ENCODE measurements around the gene DLG2. TPM values are rescaled to one million over a fixed set of nuclear protein-coding genes. Genes with fewer than 3 reads are reported as not detected.

Gene DLG2
- total and polyA plus RNA-seq, 7 donors: 0.23 to 5.3 (median 3.4) TPM

GRCh38 chr11:84543367-84544159, 1083.6 kb downstream of the DLG2 start:
- Histone ChIP-seq H3K36me3 (ENCODE audit: insufficient read depth in 1 of 2, low read depth in 1 of 2) (no peaks in the 10 kb centered on the region), H3K4me1 (no peaks in the 10 kb centered on the region), H3K4me3 (no peak overlapping the region), H3K27me3 (ENCODE audit: insufficient read depth in 3 of 3, low read length in 2 of 3) (no peaks in the 10 kb centered on the region), H3K9me3 (no peaks in the 10 kb centered on the region), H3K27ac (no peak overlapping the region)
- no peak for TF ChIP-seq CTCF (IDR thresholded peaks at IDR 0.05)
- intact Hi-C loops (cut with DNase I): no loop called here
- no peak for ATAC-seq
- no peak for DNase-seq
- 33 to 39% (median 37%) methylated on average over 5 of the region's 5 CpGs for WGBS, 3 donors

GRCh38 chr11:84541731-84542340, 1085.3 kb downstream of the DLG2 start:
- H3K27ac ChIP-seq: no peak overlapping the region
- TF ChIP-seq CTCF (IDR thresholded peaks at IDR 0.05): no peak
- intact Hi-C loops (cut with DNase I): no loop called here
- 70 to 80% (median 73%) methylated on average over 4 of the region's 4 CpGs for WGBS, 3 donors
- ATAC-seq (peak in 1 of 4 donors; percentile 50), DNase-seq (no peak)
- no peaks in the 10 kb centered on the region for H3K36me3 ChIP-seq (ENCODE audit: insufficient read depth in 1 of 2, low read depth in 1 of 2)
- H3K9me3 ChIP-seq: no peaks in the 10 kb centered on the region
- H3K27me3 ChIP-seq (ENCODE audit: insufficient read depth in 3 of 3, low read length in 2 of 3): no peaks in the 10 kb centered on the region
- no peak overlapping the region for H3K4me3 ChIP-seq
- no peaks in the 10 kb centered on the region for H3K4me1 ChIP-seq

GRCh38 chr11:84536456-84536855, 1090.7 kb downstream of the DLG2 start:
- no peaks in the 10 kb centered on the region for H3K9me3 ChIP-seq
- TF ChIP-seq CTCF (IDR thresholded peaks at IDR 0.05): no peak
- WGBS, 3 donors: 65 to 75% (median 68%) methylated on average over 3 of the region's 3 CpGs
- ATAC-seq (no peak), DNase-seq (no peak)
- H3K27ac ChIP-seq: no peak overlapping the region
- no peak overlapping the region for H3K4me3 ChIP-seq
- H3K36me3 ChIP-seq (ENCODE audit: insufficient read depth in 1 of 2, low read depth in 1 of 2): no peaks in the 10 kb centered on the region
- intact Hi-C loops (cut with DNase I): no loop called here
- H3K4me1 ChIP-seq: no peaks in the 10 kb centered on the region
- no peaks in the 10 kb centered on the region for H3K27me3 ChIP-seq (ENCODE audit: insufficient read depth in 3 of 3, low read length in 2 of 3)

- Histone ChIP-seq H3K9me3 (no peaks in the 10 kb centered on the region), H3K27me3 (ENCODE audit: insufficient read depth in 3 of 3, low read length in 2 of 3) (no peaks in the 10 kb centered on the region), H3K4me3 (no peak overlapping the region), H3K36me3 (ENCODE audit: insufficient read depth in 1 of 2, low read depth in 1 of 2) (no peaks in the 10 kb centered on the region), H3K27ac (no peak overlapping the region), H3K4me1 (no peaks in the 10 kb centered on the region)
- WGBS, 3 donors: 93 to 95% (median 95%) methylated on average over 4 of the region's 4 CpGs
- ATAC-seq (no peak), DNase-seq (no peak)
- no peak for TF ChIP-seq CTCF (IDR thresholded peaks at IDR 0.05)
- intact Hi-C loops (cut with DNase I): no loop called here
Measured at GRCh38 chr11:84532364-84532763, 1094.8 kb downstream of the DLG2 start.
